Caco-2 (cell line): ENCODE results near the gene CDK5RAP2. TPM values are rescaled to one million over a fixed set of nuclear protein-coding genes. Genes with fewer than 3 reads are reported as not detected.

Experiments
- BruUV-seq: library from RNA; stranded (reverse); fragments of 400-500 nt; replicated peaks from 2 replicates; lab custom pipeline; 2021; lab: Mats Ljungman, UMichigan
- CTCF ChIA-PET: fragments of 300-600 bp; sonication (Branson Sonifier 250); formaldehyde crosslinking; loops from one replicate; lab custom pipeline; 2022; ENCODE audit warnings: antibody characterized with exemption; lab: Charles Lee
- POLR2A ChIA-PET: fragments of 300-600 bp; sonication (Branson Sonifier 250); formaldehyde crosslinking; loops from one replicate; lab custom pipeline; 2022; ENCODE audit warnings: antibody characterized with exemption; lab: Charles Lee
- DNase-seq, 2 experiments: peaks; one replicate each; pipeline versions ENCODE4 v3.0.0 to v3.0.0-alpha.2; 2020 to 2022
- H3K27me3 ChIP-seq: replicated peaks from 2 replicates; pipeline ENCODE4 v1.6.0; 2011; ENCODE audit warnings: low read length; ENCODE audit not compliant: control insufficient read depth, insufficient read depth
- H3K36me3 ChIP-seq: 2 replicates; pipeline ENCODE4 v1.5.1; 2011; ENCODE audit warnings: low read length; ENCODE audit not compliant: control insufficient read depth, insufficient read depth
- H3K4me1 ChIP-seq: fragments of 250-450 bp; sonication (Bioruptor Pico); 2 replicates; pipeline ENCODE4 v1.5.1; 2020; ENCODE audit warnings: mild to moderate bottlenecking
- H3K4me3 ChIP-seq: 2 replicates; pipeline ENCODE4 v1.5.1; 2011; ENCODE audit warnings: low read depth, mild to moderate bottlenecking, control low read depth, low read length
- H3K9me3 ChIP-seq: fragments of 250-450 bp; sonication (Bioruptor Pico); 2 replicates; pipeline ENCODE4 v1.5.1; 2020; ENCODE audit warnings: mild to moderate bottlenecking, moderate library complexity
- H3K27ac Mint-ChIP-seq: one replicate; pipeline ENCODE4 v1.8.0; 2022; ENCODE audit warnings: mixed read lengths; ENCODE audit not compliant: unreplicated experiment
- H3K27me3 Mint-ChIP-seq: one replicate; pipeline ENCODE4 v1.8.0; 2022; ENCODE audit warnings: mixed read lengths; ENCODE audit not compliant: insufficient read depth, unreplicated experiment
- H3K36me3 Mint-ChIP-seq: one replicate; pipeline ENCODE4 v1.8.0; 2022; ENCODE audit warnings: mild to moderate bottlenecking, mixed read lengths; ENCODE audit not compliant: insufficient read depth, unreplicated experiment
- H3K4me1 Mint-ChIP-seq: one replicate; pipeline ENCODE4 v1.8.0; 2022; ENCODE audit warnings: low read depth, mixed read lengths; ENCODE audit not compliant: unreplicated experiment
- H3K4me3 Mint-ChIP-seq: one replicate; pipeline ENCODE4 v1.8.0; 2022; ENCODE audit warnings: mild to moderate bottlenecking, moderate library complexity, mixed read lengths; ENCODE audit not compliant: unreplicated experiment
- H3K9me3 Mint-ChIP-seq: one replicate; pipeline ENCODE4 v1.8.0; 2022; ENCODE audit warnings: mixed read lengths; ENCODE audit not compliant: unreplicated experiment
- CTCF ChIP-seq, 2 experiments: fragments of 200-600 bp in 1 of 2; IDR thresholded peaks; 1 replicate in 1 of 2; 2 replicates in 1 of 2; pipeline versions ENCODE4 v1.5.1 to v1.8.0; 2011 to 2022; ENCODE audit warnings: antibody characterized with exemption in 1 of 2, control low read depth in 1 of 2, inconsistent platforms in 1 of 2, low read depth in 1 of 2, low read length in 1 of 2, mild to moderate bottlenecking in 1 of 2, moderate library complexity in 1 of 2; ENCODE audit not compliant: insufficient read depth in 1 of 2, severe bottlenecking in 1 of 2, unreplicated experiment in 1 of 2
- intact Hi-C: fragments of 100-400 bp; cut with micrococcal nuclease; formaldehyde crosslinking; loops from one replicate; pipeline ENCODE4 v1.10.0; 2022; ENCODE audit not compliant: unreplicated experiment
- total RNA-seq: library from RNA; stranded (reverse); gene quantifications from 2 replicates; pipeline ENCODE4 v1.2.3, GENCODE V29; 2022

CDK5RAP2 gene
- total RNA-seq, 1 experiment from 2014 or later, result 71.3 TPM

GRCh38 chr9:120545701-120546550 lies 34.0 kb downstream of the CDK5RAP2 start:
- no TSS peak for BruUV-seq
- CTCF ChIA-PET, result no interaction called here
- no peak for DNase-seq
- intact Hi-C loops, result no loop called here
- H3K4me3 ChIP-seq, result no peak overlapping the region
- Mint-ChIP-seq H3K36me3 (peaks cover 54% of the 10 kb centered on the region), H3K4me1 (no peaks in the 10 kb centered on the region), H3K27ac (no peak overlapping the region), H3K9me3 (no peaks in the 10 kb centered on the region), H3K27me3 (no peaks in the 10 kb centered on the region), H3K4me3 (no peak overlapping the region)
- POLR2A ChIA-PET, result no interaction called here
- H3K4me1 ChIP-seq, result no peaks in the 10 kb centered on the region
- no peak for TF ChIP-seq CTCF (IDR thresholded peaks at IDR 0.05; ENCODE audit: insufficient read depth in 1 of 2, low read depth in 1 of 2, low read length in 1 of 2, severe bottlenecking in 1 of 2, unreplicated experiment in 1 of 2)
- H3K36me3 ChIP-seq, result peaks cover 4% of the 10 kb centered on the region
- no peaks in the 10 kb centered on the region; the same call in 1 of the 2 replicates for H3K9me3 ChIP-seq
- no peaks in the 10 kb centered on the region for H3K27me3 ChIP-seq

- H3K36me3 ChIP-seq, result peaks cover 4% of the 10 kb centered on the region
- H3K9me3 Mint-ChIP-seq, result no peaks in the 10 kb centered on the region
- no peak overlapping the region for H3K4me3 Mint-ChIP-seq
- no TSS peak for BruUV-seq
- H3K27me3 Mint-ChIP-seq, result no peaks in the 10 kb centered on the region
- CTCF ChIA-PET, result no interaction called here
- POLR2A ChIA-PET, result no interaction called here
- H3K9me3 ChIP-seq, result no peaks in the 10 kb centered on the region
- no peak for DNase-seq
- H3K36me3 Mint-ChIP-seq, result peaks cover 44% of the 10 kb centered on the region
- H3K27ac Mint-ChIP-seq, result no peak overlapping the region
- H3K4me1 Mint-ChIP-seq, result no peaks in the 10 kb centered on the region
- no peak for TF ChIP-seq CTCF (IDR thresholded peaks at IDR 0.05; ENCODE audit: insufficient read depth in 1 of 2, low read depth in 1 of 2, low read length in 1 of 2, severe bottlenecking in 1 of 2, unreplicated experiment in 1 of 2)
- H3K4me3 ChIP-seq, result no peak overlapping the region
- no peaks in the 10 kb centered on the region for H3K27me3 ChIP-seq
- H3K4me1 ChIP-seq, result no peaks in the 10 kb centered on the region
- intact Hi-C loops, result no loop called here
Observed at GRCh38 chr9:120544441-120544840, 35.5 kb downstream of the CDK5RAP2 start.

- no TSS peak for BruUV-seq
- no peak for TF ChIP-seq CTCF (IDR thresholded peaks at IDR 0.05; ENCODE audit: insufficient read depth in 1 of 2, low read depth in 1 of 2, low read length in 1 of 2, severe bottlenecking in 1 of 2, unreplicated experiment in 1 of 2)
- DNase-seq, result no peak
- no peaks in the 10 kb centered on the region for H3K4me1 ChIP-seq
- H3K9me3 ChIP-seq, result no peaks in the 10 kb centered on the region
- peaks cover 43% of the 10 kb centered on the region for H3K36me3 Mint-ChIP-seq
- H3K4me3 Mint-ChIP-seq, result no peak overlapping the region
- peaks cover 3% of the 10 kb centered on the region for H3K36me3 ChIP-seq
- H3K4me1 Mint-ChIP-seq, result no peaks in the 10 kb centered on the region
- no peak overlapping the region for H3K27ac Mint-ChIP-seq
- no peaks in the 10 kb centered on the region for H3K27me3 Mint-ChIP-seq
- intact Hi-C loops, result no loop called here
- no peak overlapping the region for H3K4me3 ChIP-seq
- no peaks in the 10 kb centered on the region for H3K27me3 ChIP-seq
- CTCF ChIA-PET, result interaction anchor here (0.5 kb wide), 1 partner anchor 17 kb away, joined by 5 read pairs; no protein-coding TSS in a partner anchor
- POLR2A ChIA-PET, result no interaction called here
- no peaks in the 10 kb centered on the region for H3K9me3 Mint-ChIP-seq
Observed at GRCh38 chr9:120542701-120543490, 37.1 kb downstream of the CDK5RAP2 start.
